ENCODE results near the gene ASTE1.
"Not testable (repeated sequence)": the region's sequence is repeated elsewhere in the genome, so short reads cannot be mapped to it uniquely, and the experiment has no call there.

The ASTE1 gene

GRCh38 chr3:131026321-131027151 is at the start of gene ASTE1, which contains the start of gene NEK11:
Gene ASTE1 (minus strand): TSS chr3:131026825. CDS start chr3:131025306, 1,519 bp downstream.
Gene NEK11 (plus strand): TSS chr3:131026877. CDS start chr3:131029709, 2,832 bp downstream.
- Mint-ChIP-seq H3K4me1 (ENCODE audit: low read depth) (peaks cover 46% of the 10 kb centered on the region), H3K4me3 (peak within 1 kb of the TSS; percentile 89), H3K27me3 (no peaks in the 10 kb centered on the region), H3K9me3 (no peaks in the 10 kb centered on the region), H3K27ac (peak within 1 kb of the TSS; percentile 91), H3K36me3 (ENCODE audit: low read depth) (peaks cover 21% of the 10 kb centered on the region)

- Mint-ChIP-seq H3K27me3 (no peaks in the 10 kb centered on the region), H3K36me3 (ENCODE audit: low read depth) (no peaks in the 10 kb centered on the region), H3K9me3 (no peaks in the 10 kb centered on the region), H3K27ac (no peak overlapping the region), H3K4me3 (no peak overlapping the region), H3K4me1 (ENCODE audit: low read depth) (peaks cover 7% of the 10 kb centered on the region)
These were observed 49.2 kb upstream of the ASTE1 start for GRCh38 chr3:131075632-131076328.

- no peaks in the 10 kb centered on the region for H3K27me3 Mint-ChIP-seq
- peaks cover 7% of the 10 kb centered on the region for H3K4me1 Mint-ChIP-seq (ENCODE audit: low read depth)
- no peaks in the 10 kb centered on the region for H3K36me3 Mint-ChIP-seq (ENCODE audit: low read depth)
- H3K27ac Mint-ChIP-seq, result no peak overlapping the region
- no peak overlapping the region for H3K4me3 Mint-ChIP-seq
- H3K9me3 Mint-ChIP-seq, result no peaks in the 10 kb centered on the region
These were observed 46.2 kb upstream of the ASTE1 start for GRCh38 chr3:131072845-131073244.

GRCh38 chr3:131072099-131072559 is 45.5 kb upstream of the ASTE1 start:
- no peaks in the 10 kb centered on the region for H3K36me3 Mint-ChIP-seq (ENCODE audit: low read depth)
- no peak overlapping the region for H3K27ac Mint-ChIP-seq
- no peak overlapping the region for H3K4me3 Mint-ChIP-seq
- no peaks in the 10 kb centered on the region for H3K27me3 Mint-ChIP-seq
- peaks cover 9% of the 10 kb centered on the region for H3K4me1 Mint-ChIP-seq (ENCODE audit: low read depth)
- no peaks in the 10 kb centered on the region for H3K9me3 Mint-ChIP-seq

- Mint-ChIP-seq H3K36me3 (ENCODE audit: low read depth) (no peaks in the 10 kb centered on the region), H3K27ac (no peak overlapping the region), H3K4me1 (ENCODE audit: low read depth) (peaks cover 13% of the 10 kb centered on the region), H3K27me3 (no peaks in the 10 kb centered on the region), H3K9me3 (no peaks in the 10 kb centered on the region), H3K4me3 (no peak overlapping the region)
These were observed 41.4 kb upstream of the ASTE1 start for GRCh38 chr3:131067983-131068382.

DNA sequence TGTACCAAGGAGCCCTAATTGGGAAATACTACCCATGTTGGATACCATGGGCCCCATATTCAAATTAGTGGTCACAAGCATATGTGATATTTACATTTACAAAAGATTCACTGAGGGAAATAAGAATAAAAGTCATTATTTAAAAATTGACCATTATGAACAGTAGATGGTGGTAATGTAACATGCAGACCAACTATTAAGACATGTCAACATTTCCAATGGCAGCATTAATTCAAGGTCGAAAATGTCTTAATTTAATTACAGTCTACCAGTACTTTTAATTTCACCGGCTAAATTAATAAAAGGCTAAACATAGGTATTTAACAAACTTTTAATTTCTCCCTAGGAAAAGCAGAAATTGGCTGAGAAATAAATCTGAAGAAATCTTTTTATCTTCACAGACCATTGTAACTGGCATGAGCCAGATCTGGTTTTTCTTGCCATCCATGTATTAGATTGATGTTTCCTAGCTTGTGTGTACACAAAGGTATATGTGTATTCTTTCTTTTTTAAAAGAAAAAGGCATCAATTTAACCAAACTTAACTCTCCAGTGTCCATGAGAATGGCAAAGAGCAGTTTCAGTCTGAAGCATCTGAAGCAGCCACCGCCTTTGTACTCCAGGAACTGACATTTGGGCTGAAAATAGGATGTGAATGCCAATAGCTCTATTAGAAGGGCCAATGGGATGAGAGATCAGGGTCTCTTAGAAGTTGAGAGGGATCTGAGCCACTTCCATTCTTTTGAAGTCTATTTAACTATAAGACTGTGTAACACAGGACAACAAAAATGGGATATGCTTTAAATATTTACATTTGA is 26.6 kb upstream of the ASTE1 start:
- H3K9me3 Mint-ChIP-seq, result no peaks in the 10 kb centered on the region
- no peaks in the 10 kb centered on the region for H3K36me3 Mint-ChIP-seq (ENCODE audit: low read depth)
- H3K27me3 Mint-ChIP-seq, result no peaks in the 10 kb centered on the region
- no peak overlapping the region for H3K27ac Mint-ChIP-seq
- no peak overlapping the region for H3K4me3 Mint-ChIP-seq
- H3K4me1 Mint-ChIP-seq (ENCODE audit: low read depth), result no peaks in the 10 kb centered on the region

DNA sequence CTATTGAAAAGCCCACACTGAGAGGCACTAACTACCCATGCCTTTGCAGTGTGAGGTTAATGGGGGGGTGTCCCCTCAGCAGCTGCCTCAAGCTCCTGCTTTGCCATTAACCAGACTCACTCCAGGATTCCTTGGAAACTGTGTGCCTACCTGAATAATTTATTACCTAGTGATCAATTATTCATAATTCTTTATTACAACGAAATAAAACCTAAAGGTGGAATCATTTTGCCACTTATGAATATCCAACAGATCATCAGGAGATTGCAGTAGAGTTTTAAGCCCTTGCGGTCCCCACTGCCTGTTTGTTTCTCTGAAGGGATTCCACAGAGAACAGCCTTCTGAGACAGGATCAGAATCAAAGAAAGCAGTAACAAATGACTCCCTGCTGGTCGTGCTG is 23.4 kb upstream of the ASTE1 start:
- H3K27me3 Mint-ChIP-seq, result no peaks in the 10 kb centered on the region
- no peak overlapping the region for H3K4me3 Mint-ChIP-seq
- H3K36me3 Mint-ChIP-seq (ENCODE audit: low read depth), result no peaks in the 10 kb centered on the region
- H3K9me3 Mint-ChIP-seq, result peaks cover 7% of the 10 kb centered on the region
- H3K4me1 Mint-ChIP-seq (ENCODE audit: low read depth), result no peaks in the 10 kb centered on the region
- no peak overlapping the region for H3K27ac Mint-ChIP-seq

DNA sequence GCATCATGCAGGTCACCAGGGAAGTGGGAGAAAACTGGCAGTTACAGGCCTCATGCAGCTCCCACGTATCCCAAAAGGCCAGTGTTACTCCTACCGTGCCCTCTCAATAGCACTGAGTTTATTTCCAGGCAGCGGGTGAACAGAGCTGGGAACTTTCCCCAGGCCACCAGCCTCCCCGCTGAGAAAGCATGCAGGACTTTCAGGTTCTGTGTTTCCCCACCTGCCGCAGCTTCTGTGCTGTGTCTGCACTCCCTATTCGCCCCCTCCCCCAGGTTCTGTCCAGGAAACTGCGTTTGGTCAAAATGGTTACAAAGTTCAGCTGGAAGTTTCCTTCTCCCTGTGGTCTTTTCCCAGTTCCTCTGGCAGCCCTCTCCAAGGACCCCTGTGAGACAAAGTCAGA is 21.4 kb upstream of the ASTE1 start:
- Mint-ChIP-seq H3K9me3 (peaks cover 22% of the 10 kb centered on the region), H3K27me3 (no peaks in the 10 kb centered on the region)

GRCh38 chr3:131047582-131047981 is 21.0 kb upstream of the ASTE1 start:
- H3K36me3 Mint-ChIP-seq (ENCODE audit: low read depth), result peaks cover 9% of the 10 kb centered on the region

More for the DNA sequence above, 21.4 kb upstream of the ASTE1 start:
- Mint-ChIP-seq H3K27ac (no peak overlapping the region), H3K36me3 (ENCODE audit: low read depth) (peaks cover 9% of the 10 kb centered on the region), H3K4me3 (no peak overlapping the region), H3K4me1 (ENCODE audit: low read depth) (no peaks in the 10 kb centered on the region)

DNA sequence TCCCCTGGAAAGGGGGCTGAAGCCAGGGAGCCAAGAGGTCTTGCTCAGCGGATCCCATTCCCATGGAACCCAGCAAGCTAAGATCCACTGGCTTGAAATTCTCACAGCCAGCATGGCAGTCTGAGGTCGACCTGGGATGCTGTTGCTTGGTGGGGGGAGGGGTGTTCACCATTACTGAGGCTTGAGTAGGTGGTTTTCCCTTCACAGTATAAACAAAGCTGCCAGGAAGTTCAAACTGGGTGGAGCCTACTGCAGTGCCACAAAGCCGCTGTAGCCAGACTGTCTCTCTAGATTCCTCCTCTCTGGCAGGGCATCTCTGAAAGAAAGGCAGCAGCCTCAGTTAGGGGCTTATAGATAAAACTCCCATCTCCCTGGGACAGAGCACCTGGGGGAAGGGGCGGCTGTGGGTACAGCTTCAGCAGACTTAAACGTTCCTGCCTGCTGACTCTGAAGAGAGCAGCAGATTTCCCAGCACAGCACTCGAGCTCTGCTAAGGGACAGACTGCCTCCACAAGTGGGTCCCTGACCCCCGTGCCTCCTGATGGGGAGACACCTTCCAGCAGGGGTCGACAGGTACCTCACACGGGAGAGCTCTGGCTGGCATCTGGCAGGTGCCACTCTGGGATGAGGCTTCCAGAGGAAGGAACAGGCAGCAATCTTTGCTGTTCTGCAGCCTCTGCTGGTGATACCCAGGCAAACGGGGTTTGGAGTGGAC is 15.8 kb upstream of the ASTE1 start:
- not testable (repeated sequence) for H3K27me3 Mint-ChIP-seq; H3K4me3 Mint-ChIP-seq; H3K36me3 Mint-ChIP-seq (ENCODE audit: low read depth); H3K27ac Mint-ChIP-seq
- H3K9me3 Mint-ChIP-seq, result peaks cover 22% of the 10 kb centered on the region
- H3K4me1 Mint-ChIP-seq (ENCODE audit: low read depth), result peaks cover 14% of the 10 kb centered on the region

More at GRCh38 chr3:131047582-131047981, 21.0 kb upstream of the ASTE1 start:
- Mint-ChIP-seq H3K4me1 (ENCODE audit: low read depth) (no peaks in the 10 kb centered on the region), H3K4me3 (no peak overlapping the region), H3K27ac (no peak overlapping the region), H3K27me3 (no peaks in the 10 kb centered on the region), H3K9me3 (peaks cover 22% of the 10 kb centered on the region)

GRCh38 chr3:131038326-131038725 is 11.7 kb upstream of the ASTE1 start:
- H3K36me3 Mint-ChIP-seq (ENCODE audit: low read depth), result peaks cover 3% of the 10 kb centered on the region
- H3K4me3 Mint-ChIP-seq, result no peak overlapping the region
- no peaks in the 10 kb centered on the region for H3K27me3 Mint-ChIP-seq
- H3K4me1 Mint-ChIP-seq (ENCODE audit: low read depth), result peaks cover 14% of the 10 kb centered on the region
- peaks cover 3% of the 10 kb centered on the region for H3K9me3 Mint-ChIP-seq
- no peak overlapping the region for H3K27ac Mint-ChIP-seq

- Mint-ChIP-seq H3K9me3 (no peaks in the 10 kb centered on the region), H3K27me3 (no peaks in the 10 kb centered on the region), H3K27ac (no peak overlapping the region), H3K36me3 (ENCODE audit: low read depth) (no peaks in the 10 kb centered on the region), H3K4me3 (no peak overlapping the region), H3K4me1 (ENCODE audit: low read depth) (peaks cover 11% of the 10 kb centered on the region)
These were observed 10.4 kb upstream of the ASTE1 start for GRCh38 chr3:131036986-131037385.

DNA sequence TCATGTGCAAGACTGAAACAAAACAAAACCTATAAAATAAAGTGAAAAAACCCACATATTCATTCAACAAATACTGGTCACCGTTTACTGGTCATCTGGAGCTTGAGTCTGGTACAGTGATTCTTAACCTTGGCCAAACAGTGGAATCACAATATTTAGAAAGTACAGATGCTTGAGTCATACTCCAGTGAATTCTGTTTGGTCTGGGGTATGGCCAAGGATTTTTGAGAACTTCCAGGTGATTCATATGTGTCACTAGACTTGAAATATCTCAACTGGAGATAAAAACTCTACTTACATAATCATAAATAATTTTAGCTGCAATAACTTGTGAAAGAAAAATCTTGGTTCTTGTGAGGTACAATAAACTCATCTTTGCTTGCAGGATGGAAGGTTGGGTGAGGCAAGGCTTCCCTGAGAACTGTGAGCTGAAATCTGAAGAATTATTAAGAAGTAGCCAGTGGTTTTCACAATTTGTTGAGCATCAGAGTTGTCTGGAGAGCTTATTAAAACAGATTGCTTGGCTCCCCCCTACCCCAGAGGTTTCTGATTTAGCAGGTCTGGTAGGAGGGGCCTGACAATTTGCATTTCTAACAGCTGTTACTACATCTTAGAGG is 9.7 kb upstream of the ASTE1 start:
- no peaks in the 10 kb centered on the region for H3K36me3 Mint-ChIP-seq (ENCODE audit: low read depth)
- H3K9me3 Mint-ChIP-seq, result no peaks in the 10 kb centered on the region
- H3K4me3 Mint-ChIP-seq, result no peak overlapping the region
- H3K27me3 Mint-ChIP-seq, result no peaks in the 10 kb centered on the region
- H3K4me1 Mint-ChIP-seq (ENCODE audit: low read depth), result peaks cover 5% of the 10 kb centered on the region
- no peak overlapping the region for H3K27ac Mint-ChIP-seq

Measured in stimulated activated naive CD8-positive, alpha-beta T cell treated with anti-CD3 and anti-CD28 coated beads, Interleukin-15, Interleukin-2, amounts not matched to agents 100 ng/mL and 50 ng/mL, for 24 hours (primary cell).